GM18909 (cell line): ENCODE measurements around the gene PCMTD2.

Experiments used
- ATAC-seq: cut with Tn5 transposase; IDR thresholded peaks from one replicate; pipeline ENCODE4 v1.9.1; 2021; ENCODE audit warnings: mild to moderate bottlenecking; ENCODE audit not compliant: unreplicated experiment, poor library complexity

Gene PCMTD2

DNA sequence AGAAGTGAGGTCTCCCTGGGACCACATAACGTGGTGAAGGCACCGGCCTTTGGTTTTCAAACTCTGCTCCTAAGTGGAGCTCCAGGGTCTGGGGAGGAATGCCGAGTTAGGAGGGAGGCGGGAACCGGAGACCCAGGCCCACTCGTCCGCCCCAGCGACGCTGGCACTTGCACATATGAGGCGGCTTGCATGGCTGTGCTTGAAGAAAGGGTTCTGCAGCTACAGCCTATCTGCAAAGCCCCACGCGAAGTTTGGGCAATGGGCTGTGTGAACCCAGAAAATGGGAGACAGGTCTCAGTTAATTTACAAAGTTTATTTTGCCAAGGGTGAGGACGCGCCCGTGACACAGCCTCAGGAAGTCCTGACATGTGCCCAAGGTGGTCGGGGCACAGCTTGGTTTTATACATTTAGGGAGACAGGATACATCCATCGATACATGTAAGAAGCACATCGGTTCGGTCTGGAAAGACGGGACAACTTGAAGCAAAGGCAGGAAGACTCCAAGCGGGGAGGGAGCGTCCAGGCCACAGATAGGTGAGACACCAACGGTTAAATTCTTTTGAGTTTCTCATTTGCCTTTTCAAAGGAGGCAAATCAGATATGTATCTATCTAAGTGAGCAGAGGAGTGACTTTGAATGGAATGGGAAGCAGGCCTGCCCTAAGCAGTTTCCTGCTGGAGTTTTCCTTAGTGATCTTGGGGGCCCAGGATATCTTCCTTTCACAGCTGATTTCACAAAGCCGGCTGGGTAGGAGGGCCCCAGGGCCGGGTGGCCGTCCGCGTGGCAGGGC lies 782 bp upstream of the PCMTD2 start:
- ATAC-seq: no peak

DNA sequence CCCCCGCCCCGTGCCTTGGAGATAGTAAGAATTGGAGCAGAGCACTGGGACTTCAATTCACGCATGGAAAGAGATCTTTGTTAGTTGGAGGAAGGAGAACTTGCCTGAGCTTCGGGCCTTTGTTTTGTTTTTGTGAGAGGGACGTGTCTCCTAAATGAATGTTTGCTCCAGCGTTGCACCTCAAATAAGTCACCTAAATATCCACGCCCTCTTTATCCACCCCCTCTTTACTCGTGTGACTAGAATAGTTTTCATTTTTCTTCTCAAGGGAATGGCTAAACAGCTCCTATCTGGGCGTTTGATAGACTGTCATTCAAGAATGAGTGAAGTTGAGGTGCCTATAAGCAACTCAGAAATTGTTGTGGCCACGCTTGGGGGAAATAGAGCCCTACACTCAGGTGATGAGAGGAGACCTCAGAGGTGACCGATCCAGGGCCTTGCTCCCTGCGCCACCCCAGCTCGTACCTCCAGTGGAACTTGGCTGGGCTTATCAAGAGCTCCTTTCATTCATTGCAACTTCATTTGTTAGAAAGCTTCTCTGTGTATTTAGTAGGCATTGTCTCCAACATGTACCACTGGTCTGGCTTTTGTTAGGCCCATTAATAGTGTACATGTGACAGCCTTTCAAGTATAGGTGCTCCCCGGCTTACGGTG lies 861 bp downstream of the PCMTD2 start:
- no peak for ATAC-seq

DNA sequence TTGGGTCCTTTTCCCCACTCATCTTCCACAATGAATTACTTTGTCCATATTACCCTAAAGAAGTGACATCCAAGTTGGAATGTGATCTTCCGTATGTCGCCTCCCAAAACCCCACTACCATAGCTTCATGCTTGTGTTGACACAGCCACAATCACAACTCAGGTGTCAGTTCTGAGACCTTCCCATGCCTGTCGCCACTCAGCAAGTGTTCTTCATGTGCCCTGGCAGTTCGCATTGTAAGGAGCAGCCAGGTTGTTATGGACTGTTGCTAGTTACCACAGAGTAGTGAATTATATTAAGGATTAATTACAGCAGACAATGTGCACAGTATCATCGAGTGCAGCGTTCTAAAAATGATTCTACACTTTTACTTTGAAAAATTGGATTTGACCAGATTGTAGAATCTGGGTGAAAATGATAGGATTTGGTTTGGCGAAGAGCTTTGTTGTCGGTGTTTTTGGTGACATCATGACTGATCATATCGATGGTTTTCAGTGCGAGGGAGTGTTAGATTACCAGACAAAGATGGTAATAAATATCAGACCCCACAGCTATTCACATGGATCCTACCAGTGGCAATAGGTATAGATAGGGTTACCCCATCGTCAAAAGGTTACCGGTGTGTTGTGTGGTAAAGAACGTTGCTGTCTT lies 1.7 kb downstream of the PCMTD2 start:
- ATAC-seq: no peak

DNA sequence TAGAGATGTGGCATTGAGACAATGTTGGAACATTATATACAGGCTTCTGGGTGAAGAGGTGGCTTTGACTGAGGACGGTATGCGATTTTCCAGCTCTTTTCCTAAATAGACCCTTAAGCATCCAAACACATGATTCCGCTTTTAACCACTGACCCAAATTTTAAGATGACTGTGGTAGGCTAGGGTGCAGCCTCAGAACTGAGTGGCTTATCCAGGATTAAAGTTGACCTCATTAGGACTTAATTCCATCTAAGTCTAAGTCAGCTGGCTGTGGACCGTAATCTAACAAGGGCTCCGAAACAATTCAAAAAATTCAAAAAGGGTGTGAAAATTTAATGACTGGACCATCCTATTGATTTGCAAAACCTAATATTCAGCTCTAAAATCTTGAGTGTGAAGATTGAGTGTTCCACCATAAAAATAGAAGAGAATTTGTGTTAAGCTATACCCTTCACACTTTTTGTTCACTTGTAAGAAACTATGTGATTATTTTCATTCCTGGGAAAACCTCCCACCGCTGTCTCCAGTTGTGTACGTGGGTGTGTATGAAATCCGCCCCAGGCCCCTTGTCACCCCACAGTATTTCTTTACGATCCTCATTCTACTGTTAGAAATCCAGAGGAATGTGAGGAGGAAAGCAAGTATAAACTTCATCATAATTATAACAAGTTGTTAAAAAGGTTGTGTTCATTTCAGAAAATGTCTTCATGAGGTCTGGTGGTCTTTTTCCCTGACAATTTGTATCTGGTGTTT lies 2.7 kb downstream of the PCMTD2 start:
- no peak for ATAC-seq

DNA sequence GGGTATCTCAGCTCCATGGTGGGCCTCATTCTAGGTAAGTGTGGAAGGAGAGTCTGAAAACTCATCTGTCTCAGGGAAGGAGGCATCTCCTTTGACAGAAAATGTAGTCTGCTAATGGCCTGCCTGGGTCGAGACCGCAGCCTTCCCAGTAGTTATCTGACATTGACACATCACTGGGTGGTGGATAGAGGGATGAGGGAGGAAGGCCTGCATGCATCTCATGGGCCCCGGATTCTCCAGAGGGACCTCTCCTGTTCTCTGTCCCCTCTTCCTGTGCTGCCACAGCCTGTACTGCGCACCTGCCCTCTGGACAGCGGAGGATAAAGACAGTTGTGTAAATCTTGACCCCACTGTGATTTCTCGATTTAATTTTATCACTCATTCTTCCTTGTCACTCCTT lies 4.7 kb downstream of the PCMTD2 start:
- ATAC-seq: no peak

DNA sequence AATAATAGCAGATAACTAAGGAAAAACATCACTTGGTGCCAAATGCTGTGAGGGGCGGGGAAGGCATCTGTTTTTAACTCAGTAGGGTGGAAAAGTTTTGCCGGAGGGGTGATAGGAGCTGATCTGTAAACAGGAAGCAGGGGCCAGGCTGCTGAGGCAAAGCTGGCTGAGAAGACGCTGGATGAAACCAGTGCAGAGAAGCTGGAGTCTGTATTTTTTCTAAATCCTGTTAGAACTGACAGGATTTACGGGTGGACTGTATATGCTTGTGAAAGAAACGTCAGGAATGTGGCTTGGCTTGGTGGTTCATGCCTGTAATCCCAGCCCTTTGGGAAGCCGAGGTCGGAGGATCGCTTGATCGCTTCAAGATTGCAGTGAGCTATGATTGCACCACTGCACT lies 5.6 kb downstream of the PCMTD2 start:
- ATAC-seq: no peak

DNA sequence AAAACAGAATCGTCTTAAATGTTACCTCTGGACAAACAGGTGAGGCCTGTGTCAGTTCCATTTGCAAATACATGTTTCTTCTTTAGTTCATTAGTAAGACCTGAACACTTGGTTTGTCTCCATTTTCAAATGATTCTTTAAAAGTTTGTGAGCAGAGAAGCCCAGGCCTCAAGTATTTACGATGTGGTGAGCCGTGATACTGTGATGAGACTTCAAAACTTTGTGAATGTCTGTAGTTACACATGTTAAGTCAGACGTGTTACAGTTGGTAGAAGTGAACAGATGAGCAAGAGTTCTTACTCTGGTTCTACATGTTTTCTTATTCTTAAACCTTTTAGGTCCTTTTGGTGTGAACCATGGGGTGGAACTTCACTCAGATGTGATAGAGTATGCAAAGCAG lies 8.5 kb downstream of the PCMTD2 start:
- no peak for ATAC-seq

DNA sequence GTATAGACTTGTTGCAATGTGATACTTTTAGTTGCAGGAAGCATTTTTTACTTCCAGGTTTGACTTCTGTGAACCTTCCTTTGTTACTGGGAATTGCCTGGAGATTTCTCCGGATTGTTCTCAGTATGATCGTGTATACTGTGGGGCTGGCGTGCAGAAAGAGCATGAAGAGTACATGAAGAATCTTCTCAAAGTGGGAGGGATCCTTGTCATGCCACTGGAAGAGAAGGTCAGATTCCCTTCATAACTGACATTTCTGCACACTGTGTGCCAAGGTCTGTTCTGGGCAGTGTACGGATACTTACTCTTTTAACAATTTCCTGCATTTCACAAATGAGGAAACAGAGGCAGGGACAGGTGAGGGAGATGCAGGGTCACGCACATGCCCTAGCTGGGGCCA lies 9.7 kb downstream of the PCMTD2 start:
- no peak for ATAC-seq

DNA sequence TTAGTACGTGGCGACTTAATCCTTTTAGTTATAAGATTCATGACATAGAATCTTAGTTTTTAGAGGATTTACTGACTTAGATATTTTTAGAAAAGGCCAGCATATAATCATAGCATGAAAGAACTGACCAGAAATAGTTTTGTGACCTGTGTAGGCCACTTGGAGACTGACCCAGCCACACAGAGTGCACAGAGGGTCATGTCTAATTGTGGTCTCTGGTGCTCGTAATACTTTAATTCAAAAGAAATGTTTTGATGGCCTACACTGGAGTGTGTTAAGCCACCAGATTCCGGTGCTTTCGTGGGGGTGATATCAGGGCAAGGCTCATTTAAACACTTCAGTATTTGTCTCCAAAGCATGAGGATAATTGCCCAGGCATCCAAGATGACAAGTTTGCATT lies 11.4 kb downstream of the PCMTD2 start:
- no peak for ATAC-seq

DNA sequence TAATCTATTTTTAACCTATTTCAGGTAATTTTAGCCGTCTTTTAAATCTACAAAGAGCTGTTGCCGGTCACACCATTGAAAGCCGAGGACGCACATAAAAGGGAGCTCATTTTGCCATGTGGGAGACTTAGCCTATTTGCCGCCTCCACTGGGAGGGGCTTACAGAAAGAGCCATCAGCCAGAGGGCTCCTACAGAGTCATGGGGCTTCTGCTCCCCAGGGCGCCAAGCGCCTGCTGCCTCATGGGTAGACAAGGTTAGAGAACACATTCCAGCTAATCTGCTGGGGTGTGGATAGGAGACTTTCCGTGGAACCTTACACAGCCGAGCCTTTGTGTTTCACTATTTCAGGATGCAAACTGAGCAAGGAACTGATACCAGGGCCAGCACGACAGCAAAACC lies 12.6 kb downstream of the PCMTD2 start:
- no peak for ATAC-seq

DNA sequence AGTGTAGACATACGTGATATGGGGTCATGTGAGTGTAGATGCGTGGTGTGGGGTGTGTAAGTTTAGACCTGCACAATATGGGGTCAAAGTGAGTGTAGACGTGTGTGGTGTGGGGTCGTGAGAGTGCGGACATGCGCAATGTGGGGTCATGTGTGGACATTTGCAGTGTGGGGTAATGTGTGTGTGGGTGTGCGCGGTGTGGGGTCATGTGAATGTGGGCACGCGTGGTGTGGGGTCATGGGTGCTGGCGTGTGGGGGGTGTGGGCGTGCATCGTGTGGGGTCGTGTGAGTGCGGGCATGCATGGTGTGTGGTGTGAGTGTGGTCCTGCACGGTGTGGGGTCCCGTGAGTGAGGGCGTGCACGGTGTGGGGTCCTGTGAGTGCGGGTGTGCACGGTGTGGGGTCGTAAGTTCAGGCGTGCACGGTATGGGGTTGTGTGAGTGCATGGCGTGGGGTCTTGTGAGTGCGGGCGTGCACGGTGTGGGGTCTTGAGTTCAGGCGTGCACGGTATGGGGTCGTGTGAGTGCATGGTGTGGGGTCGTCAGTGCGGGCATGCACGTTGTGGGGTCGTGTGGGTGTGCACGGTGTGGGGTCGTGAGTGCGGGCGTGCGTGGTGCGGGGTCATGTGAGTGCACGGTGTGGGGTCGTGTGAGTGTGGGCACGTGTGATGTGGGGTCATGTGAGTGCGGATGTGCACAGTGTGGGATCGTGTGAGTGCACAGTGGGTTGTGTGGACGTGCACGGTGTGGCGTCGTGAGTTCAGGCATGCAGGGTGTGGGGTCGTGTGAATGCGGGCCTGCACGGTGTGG lies 14.3 kb downstream of the PCMTD2 start:
- no peak for ATAC-seq

DNA sequence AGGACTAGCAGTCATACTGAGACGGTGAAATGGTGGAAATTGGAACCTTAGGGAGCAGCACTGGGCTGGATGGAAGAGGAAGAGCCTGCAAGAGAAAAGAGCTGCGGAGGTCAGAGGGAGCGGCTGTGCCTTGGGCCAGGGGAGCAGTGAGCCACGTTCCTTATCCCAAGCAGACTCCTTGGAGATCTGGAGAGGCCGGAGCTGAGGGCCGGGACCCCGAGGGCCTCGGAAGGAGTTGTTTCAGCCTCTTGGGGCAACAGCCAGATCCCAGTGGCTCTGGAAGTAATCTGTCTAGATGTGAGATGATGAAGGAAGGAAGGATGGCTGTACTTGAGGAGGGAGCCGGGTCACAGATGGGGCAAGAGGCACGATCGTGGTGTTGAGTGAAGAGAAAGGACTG lies 16.1 kb downstream of the PCMTD2 start:
- ATAC-seq: no peak

DNA sequence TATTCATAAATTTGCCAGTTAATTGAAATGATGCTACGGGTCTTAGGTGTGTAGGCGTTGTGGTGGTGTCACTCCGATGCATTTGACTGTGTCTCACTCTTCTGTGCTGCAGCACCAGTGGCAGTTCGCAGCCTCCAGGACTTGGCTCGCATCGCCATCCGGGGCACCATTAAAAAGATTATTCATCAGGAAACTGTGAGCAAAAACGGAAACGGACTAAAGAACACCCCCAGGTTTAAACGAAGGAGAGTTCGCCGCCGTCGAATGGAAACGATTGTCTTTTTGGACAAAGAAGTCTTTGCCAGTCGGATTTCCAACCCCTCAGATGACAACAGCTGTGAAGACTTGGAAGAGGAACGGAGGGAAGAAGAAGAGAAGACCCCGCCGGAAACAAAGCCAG lies 17.6 kb downstream of the PCMTD2 start:
- no peak for ATAC-seq

DNA sequence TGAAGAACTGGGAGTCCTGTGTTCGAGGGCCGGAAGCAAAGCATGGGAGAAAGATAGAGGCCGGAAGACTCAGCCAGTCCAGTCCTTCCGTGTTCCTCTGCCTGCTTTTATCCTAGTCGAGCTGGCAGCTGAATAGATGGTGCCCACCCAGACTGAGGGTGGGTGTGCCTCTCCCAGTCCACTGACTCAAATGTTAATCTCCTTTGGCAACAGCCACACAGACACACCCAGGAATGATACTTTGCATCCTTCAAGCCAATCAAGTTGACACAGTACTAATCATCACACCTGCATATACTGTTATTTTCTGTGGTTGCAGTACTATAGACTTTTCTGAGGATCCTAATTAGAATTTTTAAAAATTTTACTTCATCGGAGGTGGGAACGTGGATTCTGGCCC lies 21.3 kb downstream of the PCMTD2 start:
- no peak for ATAC-seq

DNA sequence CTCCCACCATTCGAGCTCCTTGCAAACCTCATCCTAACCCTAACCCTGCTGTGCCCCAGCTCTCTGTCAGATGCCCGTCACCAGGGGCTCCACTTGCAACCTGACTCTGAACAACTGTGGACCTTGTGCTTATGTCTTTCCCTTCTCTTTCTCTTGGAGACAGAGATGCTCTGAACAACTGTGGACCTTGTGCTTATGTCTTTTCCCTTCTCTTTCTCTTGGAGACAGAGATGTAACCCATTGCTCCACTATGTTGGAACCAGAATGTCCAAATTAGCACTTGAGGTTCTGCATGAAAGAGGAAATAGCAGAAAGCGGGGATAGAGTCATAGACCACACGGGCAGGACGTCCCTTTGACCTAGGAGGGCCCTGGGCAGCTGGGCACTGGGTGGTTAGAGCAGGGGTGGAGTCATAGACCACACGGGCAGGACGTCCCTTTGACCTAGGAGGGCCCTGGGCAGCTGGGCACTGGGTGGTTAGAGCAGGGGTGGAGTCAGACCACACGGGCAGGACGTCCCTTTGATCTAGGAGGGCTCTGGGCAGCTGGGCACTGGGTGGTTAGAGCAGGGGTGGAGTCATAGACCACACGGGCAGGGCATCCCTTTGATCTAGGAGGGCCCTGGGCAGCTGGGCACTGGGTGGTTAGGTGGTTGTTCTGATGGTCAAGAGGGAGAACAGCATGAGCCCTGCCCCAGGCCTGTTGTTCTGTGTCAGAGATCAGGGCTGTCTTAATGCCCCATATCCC lies 22.2 kb downstream of the PCMTD2 start:
- ATAC-seq: no peak

DNA sequence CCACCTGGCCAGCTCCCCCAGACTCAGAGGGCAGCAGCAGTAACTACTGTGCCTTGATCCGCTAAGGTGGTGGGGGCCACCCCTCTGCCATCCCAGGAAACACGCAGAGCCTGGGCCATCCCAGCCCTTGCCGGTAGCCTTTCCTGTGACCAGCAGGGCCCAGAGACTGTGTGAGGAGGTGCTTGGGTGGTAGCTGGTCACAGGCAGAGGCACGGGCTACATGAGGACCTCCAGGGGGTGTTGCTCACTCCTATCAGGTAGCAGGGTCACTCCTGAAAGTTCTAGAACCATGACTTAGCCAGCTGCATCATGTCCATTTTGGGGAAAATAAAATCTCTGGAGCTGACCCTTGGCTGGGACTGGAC lies 22.8 kb downstream of the PCMTD2 start:
- ATAC-seq: no peak

DNA sequence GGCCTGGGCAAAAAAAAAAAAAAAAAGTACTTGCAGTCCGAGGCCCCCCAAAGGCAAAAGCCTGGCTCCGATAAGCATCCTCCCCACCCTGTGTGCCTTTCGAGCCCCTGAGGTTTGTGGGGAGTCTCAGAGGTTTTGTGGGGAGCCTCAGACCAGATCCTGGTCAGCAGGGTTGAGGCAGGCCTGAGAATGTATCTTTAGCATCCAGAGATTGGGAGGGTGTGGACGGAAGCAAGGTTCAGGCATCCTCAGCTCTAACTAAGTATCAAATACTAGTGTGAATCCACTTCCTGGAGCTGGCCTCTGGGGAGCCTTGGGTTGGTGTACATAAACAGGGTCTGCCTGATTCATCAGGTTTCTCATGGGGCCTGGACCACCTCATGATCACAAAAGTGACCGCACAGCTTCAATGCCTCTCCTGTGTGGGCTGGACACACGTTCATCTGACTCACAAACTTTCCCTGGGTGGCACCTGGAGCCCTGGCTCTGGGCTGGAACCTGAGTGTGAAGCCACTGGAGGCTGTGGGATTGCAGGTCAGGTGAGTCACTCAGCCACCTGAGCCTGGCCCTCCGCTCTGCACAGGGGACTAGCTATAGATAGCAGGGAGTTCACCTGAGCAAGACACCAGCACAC lies 24.4 kb downstream of the PCMTD2 start:
- no peak for ATAC-seq

DNA sequence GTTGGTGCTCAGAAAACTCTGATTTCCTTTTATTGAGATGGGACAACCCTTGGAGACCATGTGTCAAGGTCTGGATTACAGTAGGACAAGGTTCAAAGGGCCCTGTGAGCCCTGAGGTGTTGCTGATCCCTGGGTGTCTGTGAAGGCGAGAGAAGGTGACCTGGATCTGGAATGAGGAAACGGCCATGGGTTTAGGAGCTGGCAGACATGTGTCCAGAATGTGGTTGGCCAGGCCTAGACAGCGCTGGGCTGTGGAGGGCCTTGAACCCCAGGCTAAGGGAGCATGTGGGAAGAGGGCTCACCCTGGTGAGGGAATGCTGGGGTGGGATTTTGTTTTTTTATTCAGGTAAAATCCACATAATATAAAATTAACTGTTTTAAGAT lies 24.9 kb downstream of the PCMTD2 start:
- ATAC-seq: no peak

DNA sequence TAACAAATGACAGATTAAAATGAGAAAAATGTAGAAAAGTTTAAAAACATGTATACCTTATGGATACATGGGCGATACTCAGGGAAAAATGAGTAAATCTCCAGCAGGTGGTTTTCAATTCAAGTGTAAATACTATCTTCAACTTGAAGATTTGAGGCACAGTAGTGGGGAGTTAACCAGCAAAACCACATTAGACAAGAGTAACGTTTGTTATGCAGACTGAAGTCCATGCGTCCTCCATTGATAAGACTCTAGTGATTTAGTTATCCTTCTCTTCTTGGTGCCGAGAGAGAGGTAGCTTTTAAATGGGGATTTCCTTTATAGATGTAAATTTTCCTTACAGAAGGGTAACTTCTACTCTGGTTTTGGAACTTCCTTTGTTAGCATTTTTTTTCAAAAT lies 28.1 kb downstream of the PCMTD2 start:
- ATAC-seq: no peak
